Stimulated activated naive CD8-positive, alpha-beta T cell treated with anti-CD3 and anti-CD28 coated beads, Interleukin-15, Interleukin-2, amounts not matched to agents 100 ng/mL and 50 ng/mL, for 24 hours (primary cell): ENCODE data around the gene BCAR3.

Experiments
- H3K27ac Mint-ChIP-seq: one replicate; pipeline ENCODE4 v1.8.0; 2021; ENCODE audit warnings: mild to moderate bottlenecking, mixed read lengths
- H3K27me3 Mint-ChIP-seq: one replicate; pipeline ENCODE4 v1.8.0; 2021; ENCODE audit warnings: mixed read lengths
- H3K36me3 Mint-ChIP-seq: one replicate; pipeline ENCODE4 v1.8.0; 2021; ENCODE audit warnings: low read depth, mixed read lengths
- H3K4me1 Mint-ChIP-seq: one replicate; pipeline ENCODE4 v1.8.0; 2021; ENCODE audit warnings: low read depth, mixed read lengths
- H3K4me3 Mint-ChIP-seq: one replicate; pipeline ENCODE4 v1.8.0; 2021; ENCODE audit warnings: mild to moderate bottlenecking, mixed read lengths
- H3K9me3 Mint-ChIP-seq: one replicate; pipeline ENCODE4 v1.8.0; 2021; ENCODE audit warnings: mixed read lengths

Gene BCAR3

GRCh38 chr1:93631626-93632365 lies 49.8 kb downstream of the BCAR3 start:
- Mint-ChIP-seq H3K4me1 (no peaks in the 10 kb centered on the region), H3K27me3 (no peaks in the 10 kb centered on the region), H3K4me3 (no peak overlapping the region), H3K36me3 (peaks cover 3% of the 10 kb centered on the region), H3K27ac (no peak overlapping the region), H3K9me3 (no peaks in the 10 kb centered on the region)

DNA sequence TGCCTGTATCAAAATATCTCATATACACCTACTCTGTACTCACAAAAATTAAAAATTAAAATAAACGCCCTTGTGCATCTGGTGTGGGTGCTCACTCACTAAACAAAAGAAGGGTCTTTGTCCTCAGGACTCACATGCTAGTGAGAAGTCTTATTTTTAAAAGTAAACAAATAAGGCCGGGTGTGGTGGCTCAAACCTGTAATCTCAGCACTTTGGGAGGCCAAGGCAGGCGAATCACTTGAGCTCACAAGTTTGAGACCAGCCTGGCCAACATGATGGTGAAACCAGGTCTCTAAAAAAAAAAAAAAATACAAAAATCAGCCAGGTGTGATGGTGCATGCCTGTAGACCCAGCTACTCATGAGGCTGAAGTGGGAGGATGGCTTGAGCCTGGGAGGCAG lies 51.5 kb downstream of the BCAR3 start:
- Mint-ChIP-seq H3K27ac (no peak overlapping the region), H3K4me1 (no peaks in the 10 kb centered on the region), H3K9me3 (no peaks in the 10 kb centered on the region), H3K27me3 (no peaks in the 10 kb centered on the region), H3K36me3 (peaks cover 3% of the 10 kb centered on the region), H3K4me3 (no peak overlapping the region)

- no peaks in the 10 kb centered on the region for H3K36me3 Mint-ChIP-seq
- no peaks in the 10 kb centered on the region for H3K27me3 Mint-ChIP-seq
- no peaks in the 10 kb centered on the region for H3K4me1 Mint-ChIP-seq
- no peak overlapping the region for H3K4me3 Mint-ChIP-seq
- no peak overlapping the region for H3K27ac Mint-ChIP-seq
- no peaks in the 10 kb centered on the region for H3K9me3 Mint-ChIP-seq
Observed at GRCh38 chr1:93629101-93630059, 52.3 kb downstream of the BCAR3 start.

DNA sequence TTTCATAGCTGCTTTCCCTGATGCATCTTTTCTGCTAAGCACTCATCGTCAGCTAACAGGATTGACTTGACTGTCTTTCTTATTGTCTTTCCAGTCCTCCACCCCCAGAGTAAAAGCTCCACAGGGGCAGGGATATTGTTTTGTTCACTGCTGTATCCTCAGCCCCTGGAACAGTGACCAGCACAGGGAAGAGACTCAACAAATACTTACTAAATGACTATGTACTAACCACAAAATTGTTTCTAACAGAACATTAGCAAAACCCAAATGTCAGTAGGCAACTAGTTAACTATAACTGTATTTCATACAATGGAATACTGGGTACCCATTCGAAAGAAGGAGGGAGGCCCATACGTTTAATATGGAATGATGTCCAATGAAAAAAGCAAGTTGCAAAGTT lies 53.0 kb downstream of the BCAR3 start:
- H3K27me3 Mint-ChIP-seq = no peaks in the 10 kb centered on the region
- no peaks in the 10 kb centered on the region for H3K9me3 Mint-ChIP-seq
- no peaks in the 10 kb centered on the region for H3K36me3 Mint-ChIP-seq
- H3K27ac Mint-ChIP-seq = no peak overlapping the region
- H3K4me3 Mint-ChIP-seq = no peak overlapping the region
- H3K4me1 Mint-ChIP-seq = no peaks in the 10 kb centered on the region

DNA sequence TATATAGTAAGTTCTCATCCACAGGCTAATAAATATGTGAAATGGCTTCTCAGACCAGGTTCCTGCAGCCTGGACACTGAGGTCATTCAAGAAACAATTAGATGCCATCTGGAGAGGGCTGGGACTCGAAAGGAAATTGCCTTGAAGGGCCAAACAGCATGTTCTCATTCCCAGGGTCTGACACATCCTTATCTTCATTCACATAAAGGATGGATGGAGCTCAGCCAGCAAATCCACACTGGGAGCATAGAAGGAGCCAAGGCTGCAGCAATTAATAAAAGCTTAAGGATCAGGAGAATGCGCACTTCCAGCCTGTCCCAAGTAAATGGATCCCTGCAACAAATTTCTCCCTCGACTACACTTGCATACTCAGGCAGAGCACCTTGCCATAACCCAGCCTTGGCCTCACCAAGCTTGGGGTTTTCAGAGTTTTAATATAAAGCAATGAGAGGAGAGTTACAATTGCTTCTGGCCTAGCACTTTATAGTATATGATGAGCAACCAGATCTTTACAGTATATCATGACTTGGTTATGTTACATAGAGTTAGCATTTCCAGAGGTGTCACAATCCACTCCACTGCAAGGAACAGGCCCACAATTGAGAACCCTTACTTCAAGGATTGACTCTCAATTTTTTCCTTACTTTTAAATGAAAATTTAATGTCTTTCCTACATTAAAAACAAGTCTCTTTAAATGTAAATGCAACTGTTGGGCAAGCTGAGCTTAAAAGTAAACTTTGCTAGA lies 55.9 kb downstream of the BCAR3 start:
- no peak overlapping the region for H3K4me3 Mint-ChIP-seq
- no peaks in the 10 kb centered on the region for H3K27me3 Mint-ChIP-seq
- H3K27ac Mint-ChIP-seq = no peak overlapping the region
- no peaks in the 10 kb centered on the region for H3K36me3 Mint-ChIP-seq
- H3K9me3 Mint-ChIP-seq = no peaks in the 10 kb centered on the region
- H3K4me1 Mint-ChIP-seq = no peaks in the 10 kb centered on the region

GRCh38 chr1:93623875-93624274 lies 57.8 kb downstream of the BCAR3 start:
- no peak overlapping the region for H3K27ac Mint-ChIP-seq
- H3K27me3 Mint-ChIP-seq = no peaks in the 10 kb centered on the region
- no peaks in the 10 kb centered on the region for H3K9me3 Mint-ChIP-seq
- H3K4me3 Mint-ChIP-seq = no peak overlapping the region
- H3K4me1 Mint-ChIP-seq = no peaks in the 10 kb centered on the region
- no peaks in the 10 kb centered on the region for H3K36me3 Mint-ChIP-seq

DNA sequence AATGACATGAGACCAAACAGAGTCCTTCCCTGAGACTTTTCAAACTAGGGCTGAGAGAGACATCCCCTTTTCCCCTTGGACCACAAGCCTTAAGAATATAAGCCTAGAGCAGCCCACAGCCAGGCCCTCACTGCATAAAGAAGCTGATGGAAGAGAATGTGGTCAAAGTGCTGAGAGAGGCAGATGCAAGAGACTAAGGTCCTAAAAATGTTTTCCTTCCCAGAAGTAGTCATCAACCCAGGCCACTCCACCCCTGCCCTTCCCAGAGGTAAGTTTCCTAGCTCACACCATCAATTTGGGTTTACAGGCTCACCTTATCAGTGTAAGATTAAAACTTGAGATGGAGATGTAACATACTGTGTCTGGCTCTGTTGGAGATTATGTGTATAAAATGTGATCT lies 58.2 kb downstream of the BCAR3 start:
- H3K9me3 Mint-ChIP-seq = no peaks in the 10 kb centered on the region
- H3K36me3 Mint-ChIP-seq = no peaks in the 10 kb centered on the region
- H3K4me1 Mint-ChIP-seq = no peaks in the 10 kb centered on the region
- no peak overlapping the region for H3K4me3 Mint-ChIP-seq
- H3K27me3 Mint-ChIP-seq = no peaks in the 10 kb centered on the region
- H3K27ac Mint-ChIP-seq = no peak overlapping the region

DNA sequence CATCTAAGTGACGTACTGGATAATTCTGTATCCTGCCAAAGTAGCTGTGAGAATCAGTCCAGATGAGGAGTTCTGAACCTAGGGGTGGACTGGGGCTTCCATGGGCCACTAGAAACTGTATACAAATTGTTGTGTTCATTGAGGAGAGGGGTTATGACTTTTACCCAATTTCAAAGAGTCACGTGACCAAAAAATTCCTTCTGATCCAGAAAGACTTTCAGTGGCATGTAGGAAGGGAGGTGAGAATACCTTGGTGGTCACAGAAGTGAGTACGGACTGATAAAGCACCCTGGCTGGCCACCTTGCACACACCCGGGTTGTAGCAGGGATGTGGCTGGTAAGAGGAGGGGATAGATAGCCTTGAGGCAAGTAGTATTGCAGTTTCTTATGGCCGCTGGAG lies 60.4 kb downstream of the BCAR3 start:
- Mint-ChIP-seq H3K27ac (no peak overlapping the region), H3K27me3 (no peaks in the 10 kb centered on the region), H3K4me1 (peaks cover 7% of the 10 kb centered on the region), H3K36me3 (no peaks in the 10 kb centered on the region), H3K4me3 (no peak overlapping the region), H3K9me3 (no peaks in the 10 kb centered on the region)

GRCh38 chr1:93620841-93621210 lies 60.8 kb downstream of the BCAR3 start:
- Mint-ChIP-seq H3K9me3 (no peaks in the 10 kb centered on the region), H3K27me3 (no peaks in the 10 kb centered on the region), H3K4me1 (peaks cover 11% of the 10 kb centered on the region), H3K4me3 (no peak overlapping the region), H3K27ac (no peak overlapping the region), H3K36me3 (no peaks in the 10 kb centered on the region)

DNA sequence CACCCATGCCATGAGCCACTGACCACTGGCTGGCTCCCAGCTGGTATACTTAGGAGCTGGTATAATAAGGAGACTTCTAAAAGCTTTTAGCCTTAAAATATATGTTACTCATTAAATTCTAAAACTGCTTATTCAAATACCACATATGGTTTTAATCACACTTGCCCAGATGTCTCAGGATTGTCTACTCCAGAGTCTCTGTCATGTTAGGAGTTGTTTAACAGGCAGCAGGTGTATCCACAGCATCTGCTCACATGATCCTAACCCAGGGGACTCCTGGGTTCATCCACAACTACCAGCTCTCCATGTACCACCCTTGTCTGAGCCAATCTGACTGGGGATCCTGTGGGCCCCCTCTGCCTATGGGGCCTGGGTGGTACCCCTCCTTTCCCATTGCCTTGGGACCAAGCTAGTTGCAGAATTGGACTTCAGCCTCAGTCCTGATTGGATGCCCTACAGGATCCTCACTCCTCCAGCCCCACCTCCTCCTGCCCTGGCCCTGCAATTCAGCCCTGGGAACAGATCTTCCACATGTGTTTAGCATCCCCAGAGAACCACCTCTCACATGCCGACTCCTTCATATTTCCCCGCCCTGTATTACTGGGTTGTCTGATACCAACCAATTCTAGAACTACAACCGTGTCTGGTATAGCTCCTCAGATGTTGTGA lies 61.3 kb downstream of the BCAR3 start:
- no peak overlapping the region for H3K27ac Mint-ChIP-seq
- no peak overlapping the region for H3K4me3 Mint-ChIP-seq
- no peaks in the 10 kb centered on the region for H3K9me3 Mint-ChIP-seq
- no peaks in the 10 kb centered on the region for H3K36me3 Mint-ChIP-seq
- peaks cover 17% of the 10 kb centered on the region for H3K4me1 Mint-ChIP-seq
- no peaks in the 10 kb centered on the region for H3K27me3 Mint-ChIP-seq

DNA sequence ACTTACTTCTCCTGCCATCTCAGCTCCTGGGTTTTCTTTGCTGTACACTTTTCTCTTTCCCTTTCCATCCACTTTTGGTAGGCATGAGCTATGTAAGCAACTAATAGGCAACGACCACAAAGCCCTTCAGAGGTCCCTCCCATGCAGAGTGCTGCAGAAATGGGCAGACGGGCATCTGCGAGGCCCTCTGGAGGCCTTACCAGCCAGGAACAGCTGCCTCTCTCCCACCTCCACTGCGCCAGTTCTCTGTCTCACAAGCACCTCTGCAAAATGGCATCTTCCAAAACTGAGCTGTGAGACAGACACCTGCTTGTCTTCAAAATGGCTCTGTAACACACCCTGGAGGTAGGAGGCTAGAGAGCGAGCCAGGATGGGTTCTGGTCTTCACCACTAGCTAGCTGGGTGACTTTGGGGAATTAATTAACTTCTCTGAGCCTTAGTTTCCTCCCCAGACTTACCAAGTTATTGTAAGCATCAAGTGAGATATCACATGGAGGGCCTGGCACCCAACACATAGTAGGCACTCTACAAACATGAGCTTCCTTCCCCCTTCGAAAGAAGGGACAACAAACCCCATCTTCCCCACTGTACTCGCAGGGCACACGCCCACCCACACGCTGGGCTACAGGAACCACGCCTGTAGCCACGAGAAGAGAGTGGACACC lies 62.0 kb downstream of the BCAR3 start:
- Mint-ChIP-seq H3K36me3 (no peaks in the 10 kb centered on the region), H3K27ac (no peak overlapping the region), H3K4me1 (peaks cover 23% of the 10 kb centered on the region), H3K4me3 (no peak overlapping the region), H3K9me3 (no peaks in the 10 kb centered on the region), H3K27me3 (no peaks in the 10 kb centered on the region)

DNA sequence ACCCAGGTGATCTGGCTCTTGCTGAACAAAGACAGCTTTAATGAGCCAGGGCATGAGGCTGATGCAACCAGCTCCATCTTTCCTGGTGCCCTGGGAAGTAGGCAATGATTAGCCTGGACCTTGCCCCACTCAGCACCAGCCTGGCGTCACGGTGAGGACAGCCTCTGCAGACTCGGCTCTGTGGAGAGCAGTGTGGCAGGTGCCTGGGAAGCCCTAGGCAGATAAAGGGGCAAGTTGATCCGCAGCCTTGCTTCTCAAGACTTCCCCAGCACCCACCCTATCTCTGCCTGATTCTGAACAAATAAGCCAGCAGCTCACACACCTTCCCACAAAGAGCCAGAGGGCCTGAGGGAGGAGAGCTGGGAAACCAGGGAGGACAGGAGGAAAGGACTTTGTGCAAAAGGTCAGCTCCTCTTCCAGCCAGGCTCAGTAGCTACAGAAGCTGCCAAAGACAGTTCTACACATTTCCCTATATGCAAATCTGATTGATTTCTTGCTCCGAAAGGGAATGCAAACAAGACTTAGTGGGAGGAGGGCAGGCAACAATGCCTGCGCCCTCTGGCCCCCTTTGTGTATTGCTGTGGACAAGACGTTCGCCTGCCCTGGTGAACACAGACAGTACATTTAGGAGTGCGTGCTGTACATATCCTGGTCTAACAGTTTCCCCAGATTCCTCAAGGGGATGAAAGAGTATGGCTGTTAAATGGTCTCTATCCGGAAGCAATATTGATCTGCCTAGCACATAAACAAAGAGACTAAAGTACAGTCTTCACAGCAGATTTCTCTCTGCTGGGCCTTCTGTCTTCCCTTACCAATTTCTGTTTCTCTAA lies 63.8 kb downstream of the BCAR3 start:
- Mint-ChIP-seq H3K4me3 (no peak overlapping the region), H3K4me1 (peaks cover 33% of the 10 kb centered on the region), H3K36me3 (no peaks in the 10 kb centered on the region), H3K9me3 (no peaks in the 10 kb centered on the region), H3K27ac (no peak overlapping the region), H3K27me3 (no peaks in the 10 kb centered on the region)

GRCh38 chr1:93616996-93617669 lies 64.5 kb downstream of the BCAR3 start:
- Mint-ChIP-seq H3K9me3 (no peaks in the 10 kb centered on the region), H3K36me3 (no peaks in the 10 kb centered on the region), H3K4me1 (peaks cover 33% of the 10 kb centered on the region), H3K27me3 (no peaks in the 10 kb centered on the region), H3K27ac (peak overlapping the region; percentile 14), H3K4me3 (no peak overlapping the region)
